ENCODE data around the gene PCDHA8. TPM values are rescaled to one million over a fixed set of nuclear protein-coding genes. Genes with fewer than 3 reads are reported as not detected.
"Not testable (repeated sequence)": the region's sequence is repeated elsewhere in the genome, so short reads cannot be mapped to it uniquely, and the experiment has no call there.

PCDHA8 gene
- total and polyA plus RNA-seq, 10 of the 15 experiments (the other 5 are each of a cell fraction or from before 2014, with no cell fraction given) = not detected

- WGBS (ENCODE audit: insufficient coverage, insufficient replicate concordance, low lambda C conversion rate, missing lambda C conversion rate) = 25% methylated on average over 8 of the region's 8 CpGs
- RAD21 ChIA-PET (ENCODE audit: unreplicated experiment) = no interaction called here
- no peak for FAIRE-seq
Measured at GRCh38 chr5:140833993-140834392, 7.0 kb upstream of the PCDHA8 start, which contains the start of gene PCDHA7. PCDHA7 (plus strand) TSS chr5:140834269; CDS start chr5:140834384, 115 bp downstream.

GRCh38 chr5:140834439-140835008, 6.5 kb upstream of the PCDHA8 start:
- H3K79me2 ChIP-seq (ENCODE audit: control insufficient read depth, insufficient read depth, low read length); H3K9ac ChIP-seq (ENCODE audit: control insufficient read depth, insufficient read depth, low read length); H3K9me3 ChIP-seq (replicated peaks; ENCODE audit: control insufficient read depth, insufficient read depth, low read length); CTCF ChIA-PET; H3K27me3 ChIP-seq (replicated peaks in 1 of 2; ENCODE audit: control insufficient read depth in 2 of 2, insufficient read depth in 2 of 2, low read length in 1 of 2); H3K27ac ChIP-seq (ENCODE audit: control insufficient read depth, insufficient read depth); H3K4me2 ChIP-seq (ENCODE audit: control insufficient read depth, insufficient read depth); H3K4me1 ChIP-seq (ENCODE audit: control insufficient read depth, insufficient read depth, low read length); ATAC-seq; intact Hi-C loops (cut with micrococcal nuclease; ENCODE audit: unreplicated experiment); H4K20me1 ChIP-seq (ENCODE audit: control insufficient read depth, insufficient read depth); H3K4me3 ChIP-seq; in situ Hi-C loops (cut with MboI); RAD21 ChIA-PET (ENCODE audit: unreplicated experiment); H2AFZ ChIP-seq (ENCODE audit: control insufficient read depth, low read depth, low read length); BruUV-seq (replicated peaks); H3K36me3 ChIP-seq (ENCODE audit: control insufficient read depth in 2 of 2, insufficient read depth in 2 of 2, low read length in 1 of 2); FAIRE-seq; POLR2A ChIA-PET; DNase-seq (ENCODE audit: low read depth, low spot score); SMC1A ChIA-PET (ENCODE audit: uncharacterized antibody, unreplicated experiment): not testable (repeated sequence)
- WGBS (ENCODE audit: insufficient coverage, insufficient replicate concordance, low lambda C conversion rate, missing lambda C conversion rate) = 82% methylated on average over 26 of the region's 38 CpGs

More at GRCh38 chr5:140833993-140834392, 7.0 kb upstream of the PCDHA8 start, which contains the start of gene PCDHA7:
- DNase-seq (ENCODE audit: low read depth, low spot score) = no peak
- ATAC-seq = no peak
- Histone ChIP-seq H3K9ac (ENCODE audit: control insufficient read depth, insufficient read depth, low read length) (no peak within 1 kb of the TSS), H3K27me3 (replicated peaks in 1 of 2; ENCODE audit: control insufficient read depth in 2 of 2, insufficient read depth in 2 of 2, low read length in 1 of 2) (no peaks in the 10 kb centered on the region), H2AFZ (ENCODE audit: control insufficient read depth, low read depth, low read length) (no peak within 1 kb of the TSS), H3K4me2 (ENCODE audit: control insufficient read depth, insufficient read depth) (no peak within 1 kb of the TSS), H3K9me3 (replicated peaks; ENCODE audit: control insufficient read depth, insufficient read depth, low read length) (no peaks in the 10 kb centered on the region; the same call in 2 of the 3 replicates), H3K4me3 (no peak within 1 kb of the TSS), H3K36me3 (ENCODE audit: control insufficient read depth in 2 of 2, insufficient read depth in 2 of 2, low read length in 1 of 2) (no peaks in the 10 kb centered on the region), H3K79me2 (ENCODE audit: control insufficient read depth, insufficient read depth, low read length) (no peaks in the 10 kb centered on the region), H4K20me1 (ENCODE audit: control insufficient read depth, insufficient read depth) (no peaks in the 10 kb centered on the region), H3K4me1 (ENCODE audit: control insufficient read depth, insufficient read depth, low read length) (no peaks in the 10 kb centered on the region), H3K27ac (ENCODE audit: control insufficient read depth, insufficient read depth) (no peak within 1 kb of the TSS)
- intact Hi-C loops (cut with micrococcal nuclease; ENCODE audit: unreplicated experiment) (no loop called here), in situ Hi-C loops (cut with MboI) (no loop called here)
- no TSS peak for BruUV-seq (replicated peaks)
- TF ChIP-seq CTCF (IDR thresholded peaks at IDR 0.05 in 2 of 3, conservative IDR thresholded peaks at IDR 0.05 in 1 of 3; ENCODE audit: control insufficient read depth in 2 of 3, extremely low read depth in 1 of 3, insufficient read depth in 1 of 3, low read depth in 3 of 3, low read length in 3 of 3) (0 out of 6 replicates have a peak, but pooled peaks of 1 of the 3 experiments have one; percentile 4), SREBF1 (IDR thresholded peaks at IDR 0.05; ENCODE audit: low read length) (no peak), SUZ12 (IDR thresholded peaks at IDR 0.05; ENCODE audit: unreplicated experiment) (no peak)
- ChIA-PET SMC1A (ENCODE audit: uncharacterized antibody, unreplicated experiment) (no interaction called here), POLR2A (no interaction called here), CTCF (no interaction called here)
